ENCODE data around the gene SGSH. TPM values are rescaled to one million over a fixed set of nuclear protein-coding genes. Genes with fewer than 3 reads are reported as not detected.
A peak's percentile ranks its signal among the peaks of the same experiment; 100 is the strongest.
"Not testable (repeated sequence)": the region's sequence is repeated elsewhere in the genome, so short reads cannot be mapped to it uniquely, and the experiment has no call there.

SGSH gene
- total RNA-seq, 1 experiment from 2014 or later = 20.4 TPM

GRCh38 chr17:80212109-80212508 lies 8.0 kb downstream of the SGSH start:
- no peak for DNase-seq (ENCODE audit: low read depth)

GRCh38 chr17:80210348-80211108 lies 9.6 kb downstream of the SGSH start:
- no peak for DNase-seq (ENCODE audit: low read depth)

- no peak for DNase-seq (ENCODE audit: low read depth)
Observed at GRCh38 chr17:80209765-80210164, 10.4 kb downstream of the SGSH start.

- no peak for DNase-seq (ENCODE audit: low read depth)
Observed at GRCh38 chr17:80208050-80208449, 12.1 kb downstream of the SGSH start.

- DNase-seq (ENCODE audit: low read depth) = no peak
Observed at GRCh38 chr17:80205811-80206210, 14.3 kb downstream of the SGSH start.

- DNase-seq (ENCODE audit: low read depth) = no peak
Observed at GRCh38 chr17:80204626-80205468, 15.3 kb downstream of the SGSH start.

GRCh38 chr17:80203471-80203963 lies 16.6 kb downstream of the SGSH start:
- no peak for DNase-seq (ENCODE audit: low read depth)

GRCh38 chr17:80202197-80202596 lies 17.9 kb downstream of the SGSH start:
- no peak for DNase-seq (ENCODE audit: low read depth)

- DNase-seq (ENCODE audit: low read depth) = no peak
Observed at GRCh38 chr17:80201446-80201845, 18.7 kb downstream of the SGSH start.

GRCh38 chr17:80199295-80199694 lies 20.8 kb downstream of the SGSH start:
- not testable (repeated sequence) for DNase-seq (ENCODE audit: low read depth)

GRCh38 chr17:80198144-80198661 lies 21.9 kb downstream of the SGSH start:
- DNase-seq (ENCODE audit: low read depth) = no peak

- no peak for DNase-seq (ENCODE audit: low read depth)
Observed at GRCh38 chr17:80196652-80197051, 23.5 kb downstream of the SGSH start.

GRCh38 chr17:80195671-80196529 lies 24.2 kb downstream of the SGSH start:
- DNase-seq (ENCODE audit: low read depth) = no peak

- no peak for DNase-seq (ENCODE audit: low read depth)
Observed at GRCh38 chr17:80195141-80195540, 25.0 kb downstream of the SGSH start.

GRCh38 chr17:80191865-80192661 lies 28.1 kb downstream of the SGSH start:
- no peak for DNase-seq (ENCODE audit: low read depth)

- no peak for DNase-seq (ENCODE audit: low read depth)
Observed at GRCh38 chr17:80191192-80191591, 28.9 kb downstream of the SGSH start.

GRCh38 chr17:80190716-80191115 lies 29.4 kb downstream of the SGSH start:
- DNase-seq (ENCODE audit: low read depth) = no peak

- no peak for DNase-seq (ENCODE audit: low read depth)
Observed at GRCh38 chr17:80189611-80190010, 30.5 kb downstream of the SGSH start.

GRCh38 chr17:80187515-80187941 lies 32.6 kb downstream of the SGSH start:
- DNase-seq (ENCODE audit: low read depth) = peak; percentile 12

GRCh38 chr17:80187090-80187489 lies 33.0 kb downstream of the SGSH start:
- peak; percentile 48 for DNase-seq (ENCODE audit: low read depth)

- DNase-seq (ENCODE audit: low read depth) = no peak
Observed at GRCh38 chr17:80185968-80186367, 34.2 kb downstream of the SGSH start.

Data from LHCN-M2 (cell line).